NCI-H526 (cell line): Measurements from ENCODE around the gene CCR7.
"Not testable (repeated sequence)": the region's sequence is repeated elsewhere in the genome, so short reads cannot be mapped to it uniquely, and the experiment has no call there.

Source experiments
- DNase-seq, 2 experiments: peaks; one replicate each; lab custom pipeline; 2025; lab: John Stamatoyannopoulos, UW

CCR7 gene

GRCh38 chr17:40597556-40598300 lies 32.5 kb upstream of the CCR7 start:
- DNase-seq: no peak

GRCh38 chr17:40597156-40597555 lies 31.9 kb upstream of the CCR7 start:
- DNase-seq: no peak

DNA sequence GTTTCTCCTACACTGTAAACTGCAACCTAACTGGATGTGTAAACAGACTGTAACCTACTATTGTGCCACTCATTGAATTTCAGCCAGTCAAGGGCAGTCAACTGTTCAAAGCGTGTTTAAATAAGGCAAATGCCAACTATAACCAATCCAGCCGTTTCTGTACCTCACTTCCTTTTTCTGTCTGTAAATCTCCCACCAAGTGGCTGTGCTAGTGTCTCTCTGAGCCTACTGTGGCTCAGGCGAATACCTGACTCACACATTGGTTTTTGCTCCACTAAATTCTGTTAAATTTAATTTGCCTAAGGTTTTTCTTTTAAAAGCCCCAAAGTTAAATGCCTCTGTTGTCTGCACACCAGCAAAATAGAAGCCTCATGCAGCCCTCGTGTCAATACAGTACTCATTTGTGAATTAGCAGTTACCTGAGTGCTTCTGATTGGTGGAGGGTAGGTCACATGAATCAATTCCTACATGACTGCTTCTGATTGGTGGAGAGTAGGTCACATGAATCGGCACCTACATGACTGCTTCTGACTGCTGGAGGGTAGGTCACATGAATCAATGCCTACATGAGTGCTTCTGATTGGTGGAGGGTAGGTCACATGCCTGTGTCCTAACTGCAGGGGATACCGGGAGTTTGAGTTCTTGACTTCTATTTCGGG lies 31.1 kb upstream of the CCR7 start:
- DNase-seq: no peak

- DNase-seq: no peak
These were observed 25.5 kb upstream of the CCR7 start for GRCh38 chr17:40590742-40591141.

DNA sequence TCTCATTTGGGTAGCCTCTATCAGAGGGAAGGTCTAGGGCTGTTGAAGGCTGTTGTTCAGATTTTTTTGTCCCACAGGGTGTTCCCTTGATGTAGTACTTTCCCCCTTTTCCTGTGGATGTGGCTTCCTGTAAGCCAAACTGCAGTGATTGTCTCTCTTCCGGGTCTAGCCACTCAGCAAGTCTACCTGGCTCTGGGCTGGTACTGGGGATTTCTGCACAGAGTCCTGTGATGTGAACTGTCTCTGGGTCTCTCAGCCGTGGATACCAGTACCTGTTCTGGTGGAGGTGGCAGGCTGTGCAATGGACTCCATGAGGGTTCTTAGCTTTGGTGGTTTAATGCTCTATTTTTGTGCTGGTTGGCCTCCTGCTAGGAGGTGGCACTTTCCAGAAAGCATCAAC lies 23.3 kb upstream of the CCR7 start:
- DNase-seq: no peak

DNA sequence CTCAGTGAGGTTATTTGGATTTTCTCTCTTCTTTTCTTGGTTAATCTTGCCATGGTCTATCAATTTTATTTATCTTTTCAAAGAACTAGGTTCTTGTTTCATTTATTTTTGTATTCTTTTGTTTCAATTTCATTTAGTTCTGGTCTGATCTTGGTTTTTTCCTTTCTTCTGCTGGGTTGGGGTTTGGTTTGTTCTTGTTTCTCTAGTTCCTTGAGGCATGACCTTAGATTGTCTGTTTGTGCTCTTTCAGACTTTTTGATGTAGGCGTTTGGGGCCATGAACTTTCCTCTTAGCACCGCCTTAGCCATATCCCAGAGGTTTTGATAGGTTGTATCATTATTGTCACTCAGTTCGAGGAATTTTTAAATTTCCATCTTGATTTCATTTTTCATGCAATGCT lies 21.0 kb upstream of the CCR7 start:
- DNase-seq: not testable (repeated sequence)

DNA sequence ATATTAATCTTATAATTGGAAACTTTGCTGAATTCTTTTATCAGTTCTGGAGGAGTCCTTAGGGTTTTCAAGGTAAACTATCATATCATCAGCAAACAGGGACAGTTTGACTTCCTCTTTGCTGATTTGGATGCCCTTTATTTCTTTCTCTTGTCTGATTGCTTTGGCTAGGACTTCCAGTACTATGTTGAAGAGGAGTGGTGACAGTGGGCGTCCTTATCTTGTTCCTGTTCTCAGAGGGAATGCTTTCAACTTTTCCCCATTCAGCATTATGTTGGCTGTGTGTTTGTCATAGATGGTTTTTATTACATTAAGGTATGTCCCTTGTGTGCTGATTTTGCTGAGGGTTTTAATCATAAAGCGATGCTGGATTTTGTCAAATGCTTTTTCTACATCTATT lies 19.7 kb upstream of the CCR7 start:
- not testable (repeated sequence) for DNase-seq

DNA sequence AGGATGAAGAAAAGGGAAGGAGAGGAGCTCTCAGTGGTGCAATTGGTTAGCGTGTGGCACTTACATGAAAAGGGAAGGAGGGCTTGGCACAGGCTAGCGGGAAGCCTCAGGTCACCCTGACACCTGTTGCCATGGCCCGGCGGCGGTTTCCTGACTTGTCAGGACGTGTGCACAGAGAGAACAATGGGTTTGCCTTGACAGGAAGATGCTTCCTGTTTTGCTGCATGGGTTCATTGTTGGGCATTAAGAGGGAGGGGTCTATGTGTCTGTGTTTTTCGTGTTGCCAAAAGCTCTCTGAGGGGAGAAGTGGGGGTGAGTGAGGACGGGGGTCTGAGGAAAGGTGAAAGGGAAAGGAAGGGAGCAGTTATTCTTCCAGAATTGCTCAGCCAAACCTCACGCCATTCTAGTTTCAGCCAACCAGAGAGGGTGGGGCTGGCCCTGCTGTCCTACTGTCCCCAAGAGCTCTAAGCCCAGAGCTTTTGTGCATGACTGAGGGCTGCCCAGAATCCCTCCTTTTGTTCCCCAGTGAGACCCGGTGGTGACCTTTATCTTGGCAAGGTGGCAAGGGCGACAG lies 17.1 kb upstream of the CCR7 start:
- peak; percentile 25 to 47 for DNase-seq

DNA sequence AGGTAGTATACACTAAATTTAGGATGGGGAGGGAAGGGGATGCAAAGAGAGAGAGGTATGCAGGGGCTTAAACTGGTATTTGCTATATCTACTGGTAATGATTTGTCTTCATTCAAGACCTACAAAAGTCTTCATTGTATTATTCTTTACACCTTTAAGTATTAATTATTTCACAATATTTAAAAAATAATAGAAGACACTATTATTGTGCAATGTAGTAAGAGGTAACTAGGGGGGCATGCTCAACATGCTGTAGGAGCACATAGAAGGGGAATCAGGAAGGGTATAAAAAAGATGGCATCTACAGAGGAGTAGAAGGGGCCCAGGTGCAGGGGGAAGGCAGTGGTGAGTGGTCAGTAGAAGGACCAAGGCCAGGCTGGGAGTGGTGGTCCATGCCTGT lies 14.9 kb upstream of the CCR7 start:
- no peak for DNase-seq

DNA sequence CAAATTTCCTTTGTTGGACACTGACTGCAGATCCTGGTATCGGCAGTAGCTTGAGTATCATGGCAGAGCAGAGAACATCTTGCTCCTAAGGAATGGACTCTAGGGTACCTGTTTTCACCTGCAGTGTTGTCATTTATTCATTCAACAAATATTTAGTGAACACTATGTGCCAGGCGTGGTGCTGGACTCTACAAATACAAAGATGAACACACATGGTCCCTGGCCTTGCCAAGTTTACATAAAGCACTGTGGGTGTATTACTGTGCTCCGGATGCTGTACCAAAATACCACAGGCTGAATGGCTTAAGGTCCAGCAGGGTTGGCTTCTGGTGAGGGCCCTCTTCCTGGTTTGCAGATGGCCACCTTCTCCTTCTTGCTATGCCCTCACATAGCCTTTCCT lies 14.2 kb upstream of the CCR7 start:
- DNase-seq: no peak

- no peak for DNase-seq
These were observed 12.4 kb upstream of the CCR7 start for GRCh38 chr17:40577611-40578065.

DNA sequence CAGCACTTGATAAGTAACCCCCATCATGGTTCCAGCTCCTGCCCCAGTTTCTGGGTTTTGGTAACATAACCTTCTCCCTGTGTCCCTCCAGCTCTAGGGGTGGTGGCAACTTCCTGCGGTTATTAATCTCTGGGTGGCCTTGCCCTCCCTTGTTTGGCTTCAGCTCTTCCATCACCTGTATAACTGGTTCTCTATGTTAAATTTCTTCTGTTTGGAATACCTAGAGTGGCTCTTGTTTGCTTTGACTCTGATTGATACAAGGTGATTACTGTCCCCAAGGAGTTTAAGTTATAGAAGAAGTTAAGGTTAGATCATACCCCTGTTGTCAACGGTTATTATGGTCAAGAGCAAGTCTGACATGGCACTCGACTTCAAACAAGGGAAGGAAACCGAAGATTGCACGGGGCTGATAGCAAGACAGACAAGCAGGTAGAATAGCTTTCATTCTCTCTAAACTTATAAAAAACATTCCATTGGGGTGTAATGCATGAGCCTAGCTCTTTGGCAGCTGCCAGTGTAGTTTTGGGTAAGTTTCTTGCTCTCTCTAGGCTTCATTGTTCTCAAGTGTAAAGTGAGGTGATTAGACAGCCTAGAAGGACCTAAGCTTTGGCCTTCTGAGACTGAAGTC lies 11.0 kb upstream of the CCR7 start:
- DNase-seq: no peak

- DNase-seq: no peak
These were observed 9.0 kb upstream of the CCR7 start for GRCh38 chr17:40574292-40574691.

- not testable (repeated sequence) for DNase-seq
These were observed 7.1 kb upstream of the CCR7 start for GRCh38 chr17:40572245-40572993.

GRCh38 chr17:40568074-40568836 lies 3.0 kb upstream of the CCR7 start:
- DNase-seq: no peak

DNA sequence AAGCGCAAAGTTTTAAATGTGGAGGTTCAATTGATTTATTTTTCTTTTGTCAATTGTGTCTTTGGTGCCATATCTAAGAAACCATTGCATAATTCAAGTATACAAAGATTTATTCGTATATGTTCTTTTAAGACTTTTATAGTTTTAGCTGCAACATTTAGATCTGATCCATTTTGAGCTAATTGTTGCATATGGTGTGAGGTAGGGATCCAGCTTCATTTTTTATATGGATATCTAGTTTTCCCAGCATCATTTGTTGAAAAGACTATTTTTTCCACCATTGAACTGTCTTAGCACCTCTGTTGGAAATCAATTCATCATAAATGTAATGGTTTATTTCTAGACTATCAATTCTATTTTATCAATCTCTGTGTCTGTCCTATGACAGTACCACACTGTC lies 2.1 kb upstream of the CCR7 start:
- DNase-seq: no peak

GRCh38 chr17:40565769-40566409 lies 617 bp upstream of the CCR7 start:
- DNase-seq: no peak

GRCh38 chr17:40564195-40564882 lies 933 bp downstream of the CCR7 start:
- DNase-seq: no peak

GRCh38 chr17:40563220-40564052 lies 1.8 kb downstream of the CCR7 start:
- no peak for DNase-seq
